ENCODE results near the gene PPIF. TPM values are rescaled to one million over a fixed set of nuclear protein-coding genes. Genes with fewer than 3 reads are reported as not detected.

Gene PPIF
- total and polyA plus RNA-seq, 2 donors (not counting 3 experiments of a cell fraction or from before 2014, with no cell fraction given), result 50.7 to 51.2 TPM

GRCh38 chr10:79376078-79376628 is 28.9 kb downstream of the PPIF start:
- Histone ChIP-seq H3K4me3 (replicated peaks in 1 of 3; ENCODE audit: insufficient read depth in 1 of 3, low read depth in 1 of 3, low read length in 3 of 3) (no peak overlapping the region), H3K9ac (replicated peaks; ENCODE audit: extremely low read depth, insufficient read depth, low read length) (no peak overlapping the region), H3K4me2 (ENCODE audit: insufficient read depth, low read length) (no peak overlapping the region), H4K20me1 (replicated peaks; ENCODE audit: control insufficient read depth, extremely low read depth, insufficient read depth, low read length) (no peaks in the 10 kb centered on the region), H3K36me3 (ENCODE audit: control insufficient read depth in 2 of 2, extremely low read depth in 1 of 2, insufficient read depth in 2 of 2, low read length in 2 of 2) (no peaks in the 10 kb centered on the region), H3K27me3 (ENCODE audit: control insufficient read depth in 2 of 2, insufficient read depth in 2 of 2, low read length in 2 of 2) (peaks cover 4% of the 10 kb centered on the region in 2 experiments), H3K79me2 (ENCODE audit: control insufficient read depth, insufficient read depth, low read length) (no peaks in the 10 kb centered on the region), H3K4me1 (ENCODE audit: control insufficient read depth, extremely low read depth, insufficient read depth, low read length) (no peaks in the 10 kb centered on the region), H3K9me3 (replicated peaks; ENCODE audit: control insufficient read depth, insufficient read depth, low read length) (no peaks in the 10 kb centered on the region), H3K9me1 (replicated peaks; ENCODE audit: control insufficient read depth, extremely low read depth, insufficient read depth, low read length) (no peaks in the 10 kb centered on the region), H3K27ac (ENCODE audit: insufficient read depth, low read depth, low read length) (no peak overlapping the region), H2AFZ (ENCODE audit: low read depth, low read length) (no peak overlapping the region)
- no TSS peak for BruUV-seq (replicated peaks)
- intact Hi-C loops (cut with micrococcal nuclease), result no loop called here
- ChIA-PET CTCF (interaction anchor here (0.8 to 5.2 kb wide), 4 partner anchors 27 to 112 kb away, joined by 3 to 139 read pairs (median 8); no protein-coding TSS in a partner anchor), POLR2A (no interaction called here)
- TF ChIP-seq POLR2A (IDR thresholded peaks at IDR 0.05; ENCODE audit: low read depth, low read length) (no peak), JUN (IDR thresholded peaks at IDR 0.05; ENCODE audit: borderline replicate concordance, insufficient read depth, insufficient read length, low read depth) (no peak), GATA2 (IDR thresholded peaks at IDR 0.05; ENCODE audit: insufficient read depth, insufficient read length, low read depth, low read length) (no peak), POLR2AphosphoS5 (IDR thresholded peaks at IDR 0.05; ENCODE audit: insufficient read depth, low read depth, low read length) (no peak), MYC (IDR thresholded peaks at IDR 0.05; ENCODE audit: low read depth, low read length) (no peak), FOS (IDR thresholded peaks at IDR 0.05; ENCODE audit: borderline replicate concordance, insufficient read depth, low read length) (no peak), EZH2 (IDR thresholded peaks at IDR 0.05; ENCODE audit: borderline replicate concordance, low read depth, low read length, severe bottlenecking) (no peak), CTCF (IDR thresholded peaks at IDR 0.05; ENCODE audit: extremely low read depth in 1 of 2, insufficient read depth in 1 of 2, low read depth in 1 of 2, low read length in 2 of 2) (no peak), MAX (IDR thresholded peaks at IDR 0.05; ENCODE audit: insufficient read depth, insufficient read length) (no peak)
- dilution Hi-C loops (cut with MboI; ENCODE audit: extremely low pct_ligation_motif_present, low sequenced_read_pairs), result no loop called here
- FAIRE-seq, result no peak
- no peak for DNase-seq (ENCODE audit: low read depth, low spot score)
